ENCODE data around the gene OR56A3. TPM values are rescaled to one million over a fixed set of nuclear protein-coding genes. Genes with fewer than 3 reads are reported as not detected.

The OR56A3 gene
- total RNA-seq, 4 donors from 2014 or later = not detected

GRCh38 chr11:5992604-5993251 lies 50.7 kb downstream of the OR56A3 start:
- H3K27me3 ChIP-seq = no peaks in the 10 kb centered on the region
- no peaks in the 10 kb centered on the region for H3K36me3 ChIP-seq
- no peak overlapping the region for H3K27ac ChIP-seq
- H3K4me3 ChIP-seq = no peak overlapping the region
- TF ChIP-seq POLR2A (IDR thresholded peaks at IDR 0.05) = no peak
- TF ChIP-seq, protein P1, sequence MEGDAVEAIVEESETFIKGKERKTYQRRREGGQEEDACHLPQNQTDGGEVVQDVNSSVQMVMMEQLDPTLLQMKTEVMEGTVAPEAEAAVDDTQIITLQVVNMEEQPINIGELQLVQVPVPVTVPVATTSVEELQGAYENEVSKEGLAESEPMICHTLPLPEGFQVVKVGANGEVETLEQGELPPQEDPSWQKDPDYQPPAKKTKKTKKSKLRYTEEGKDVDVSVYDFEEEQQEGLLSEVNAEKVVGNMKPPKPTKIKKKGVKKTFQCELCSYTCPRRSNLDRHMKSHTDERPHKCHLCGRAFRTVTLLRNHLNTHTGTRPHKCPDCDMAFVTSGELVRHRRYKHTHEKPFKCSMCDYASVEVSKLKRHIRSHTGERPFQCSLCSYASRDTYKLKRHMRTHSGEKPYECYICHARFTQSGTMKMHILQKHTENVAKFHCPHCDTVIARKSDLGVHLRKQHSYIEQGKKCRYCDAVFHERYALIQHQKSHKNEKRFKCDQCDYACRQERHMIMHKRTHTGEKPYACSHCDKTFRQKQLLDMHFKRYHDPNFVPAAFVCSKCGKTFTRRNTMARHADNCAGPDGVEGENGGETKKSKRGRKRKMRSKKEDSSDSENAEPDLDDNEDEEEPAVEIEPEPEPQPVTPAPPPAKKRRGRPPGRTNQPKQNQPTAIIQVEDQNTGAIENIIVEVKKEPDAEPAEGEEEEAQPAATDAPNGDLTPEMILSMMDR (IDR thresholded peaks at IDR 0.05) = peak in 3 of 6 experiments; percentile 46 to 55 (median 51)
- no peak for DNase-seq
- no peaks in the 10 kb centered on the region for H3K4me1 ChIP-seq
- H3K9me3 ChIP-seq = no peaks in the 10 kb centered on the region

DNA sequence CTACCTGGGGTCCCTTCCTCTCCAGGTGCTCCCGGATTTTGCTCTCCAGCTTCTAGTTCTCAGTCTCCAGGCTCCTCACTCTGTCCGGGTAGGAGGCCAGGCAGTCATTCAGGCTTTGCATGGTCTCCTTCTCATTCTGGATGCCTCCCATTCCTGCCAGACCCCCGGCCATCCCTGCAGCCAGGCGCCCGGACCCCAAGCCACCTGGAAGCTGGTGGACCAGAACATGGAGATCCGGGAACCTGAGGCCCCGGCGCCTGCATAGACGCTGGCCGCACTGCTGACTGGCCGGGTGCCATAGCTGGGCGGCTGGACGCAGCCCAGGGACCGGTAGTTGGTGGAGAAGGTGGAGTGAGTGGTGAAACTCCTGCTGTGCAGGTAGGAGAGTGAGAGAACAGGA lies 52.7 kb downstream of the OR56A3 start:
- H3K4me3 ChIP-seq = no peak overlapping the region
- no peak for TF ChIP-seq POLR2A (IDR thresholded peaks at IDR 0.05)
- TF ChIP-seq, protein P1 (IDR thresholded peaks at IDR 0.05) = no peak

More for the DNA sequence above, 52.7 kb downstream of the OR56A3 start:
- H3K27me3 ChIP-seq = no peaks in the 10 kb centered on the region
- DNase-seq = no peak
- H3K4me1 ChIP-seq = no peaks in the 10 kb centered on the region
- no peaks in the 10 kb centered on the region for H3K9me3 ChIP-seq
- H3K36me3 ChIP-seq = no peaks in the 10 kb centered on the region
- no peak overlapping the region for H3K27ac ChIP-seq

Other genes starting within 250 kb of the OR56A3 start
- not detected for gene OR56B1, start 205.8 kb upstream of the OR56A3 start, total RNA-seq
- not detected for gene OR52N4, start 188.0 kb upstream of the OR56A3 start, total RNA-seq
- gene OR52N5, start 158.9 kb upstream of the OR56A3 start, total RNA-seq = not detected
- not detected for gene OR52N1, start 151.0 kb upstream of the OR56A3 start, total RNA-seq
- not detected for gene OR52N2, start 133.3 kb upstream of the OR56A3 start, total RNA-seq
- not detected for gene OR52E6, start 100.4 kb upstream of the OR56A3 start, total RNA-seq
- gene OR52E8, start 84.6 kb upstream of the OR56A3 start, total RNA-seq = not detected
- not detected for gene OR52E4, start 61.6 kb upstream of the OR56A3 start, total RNA-seq
- not detected for gene OR52E5, start 49.0 kb upstream of the OR56A3 start, total RNA-seq
- not detected for gene OR56A5, start 26.2 kb downstream of the OR56A3 start, total RNA-seq
- not detected for gene OR52L1, start 44.7 kb downstream of the OR56A3 start, total RNA-seq
- gene OR56A4, start 64.7 kb downstream of the OR56A3 start, total RNA-seq = not detected
- not detected for gene OR56A1, start 88.5 kb downstream of the OR56A3 start, total RNA-seq
- gene OR56B4, start 165.4 kb downstream of the OR56A3 start, total RNA-seq = not detected
- 1 to 10 TPM in 1 of 4 donors, not detected in 3; 1.7 TPM for gene OR52B2, start 228.1 kb downstream of the OR56A3 start, total RNA-seq